Measurements from ENCODE around the gene RAD51B.
"Not testable (repeated sequence)": the region's sequence is repeated elsewhere in the genome, so short reads cannot be mapped to it uniquely, and the experiment has no call there.

The RAD51B gene

DNA sequence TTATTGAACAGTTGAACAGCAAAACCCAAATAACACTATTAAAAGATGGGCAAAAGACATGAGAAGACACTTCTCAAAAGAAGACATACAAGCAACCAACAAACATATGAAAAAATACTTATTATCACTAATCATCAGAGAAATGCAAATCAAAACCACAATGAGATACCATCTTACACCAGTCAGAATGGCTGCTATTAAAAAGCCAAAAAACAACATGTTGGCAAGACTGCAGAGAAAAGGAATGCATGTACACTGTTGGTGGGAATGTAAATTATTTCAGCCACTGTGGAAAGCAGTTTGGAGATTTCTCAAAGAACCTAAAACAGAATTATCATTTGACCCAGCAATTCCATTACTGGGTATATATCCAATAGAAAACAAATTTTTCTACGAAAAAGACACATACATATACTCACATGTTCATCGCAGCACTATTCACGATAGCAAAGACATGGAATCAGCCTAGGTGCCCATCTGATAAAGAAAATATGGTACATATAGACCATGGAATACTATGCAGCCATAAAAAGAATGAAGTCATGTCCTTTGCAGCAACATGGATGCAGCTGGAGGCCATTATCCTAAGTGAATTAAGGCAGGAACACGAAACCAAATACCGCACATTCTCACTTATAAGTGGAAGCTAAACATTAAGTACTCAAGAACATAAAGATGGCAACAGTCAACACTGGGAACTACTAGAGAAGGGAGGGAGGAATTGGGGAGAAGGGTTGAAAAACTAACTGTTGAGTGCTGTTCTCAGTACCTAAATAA is 367.1 kb downstream of the RAD51B start:
- not testable (repeated sequence) for DNase-seq

DNA sequence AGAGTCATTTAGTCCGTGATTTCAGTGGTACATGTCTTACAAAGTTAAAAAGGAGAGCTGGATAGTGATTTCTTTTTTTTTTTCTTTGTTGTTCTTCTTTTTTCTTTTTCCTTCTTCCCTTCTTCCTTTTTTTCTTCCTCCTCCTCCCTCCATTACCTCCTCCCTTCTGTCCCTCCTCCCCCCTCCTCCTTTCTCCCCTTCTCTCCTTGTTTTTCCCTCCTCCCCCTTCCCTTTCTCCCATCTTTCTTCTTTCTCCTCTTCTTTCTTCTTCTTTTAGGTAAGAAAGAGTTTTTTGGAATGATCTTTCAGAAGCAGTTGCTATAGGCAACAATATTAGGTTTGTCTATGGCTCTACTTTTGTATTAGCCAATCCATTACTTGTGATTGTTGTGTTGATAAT is 368.6 kb downstream of the RAD51B start:
- no peak for DNase-seq

GRCh38 chr14:68190032-68190431 is 370.5 kb downstream of the RAD51B start:
- DNase-seq = no peak

DNA sequence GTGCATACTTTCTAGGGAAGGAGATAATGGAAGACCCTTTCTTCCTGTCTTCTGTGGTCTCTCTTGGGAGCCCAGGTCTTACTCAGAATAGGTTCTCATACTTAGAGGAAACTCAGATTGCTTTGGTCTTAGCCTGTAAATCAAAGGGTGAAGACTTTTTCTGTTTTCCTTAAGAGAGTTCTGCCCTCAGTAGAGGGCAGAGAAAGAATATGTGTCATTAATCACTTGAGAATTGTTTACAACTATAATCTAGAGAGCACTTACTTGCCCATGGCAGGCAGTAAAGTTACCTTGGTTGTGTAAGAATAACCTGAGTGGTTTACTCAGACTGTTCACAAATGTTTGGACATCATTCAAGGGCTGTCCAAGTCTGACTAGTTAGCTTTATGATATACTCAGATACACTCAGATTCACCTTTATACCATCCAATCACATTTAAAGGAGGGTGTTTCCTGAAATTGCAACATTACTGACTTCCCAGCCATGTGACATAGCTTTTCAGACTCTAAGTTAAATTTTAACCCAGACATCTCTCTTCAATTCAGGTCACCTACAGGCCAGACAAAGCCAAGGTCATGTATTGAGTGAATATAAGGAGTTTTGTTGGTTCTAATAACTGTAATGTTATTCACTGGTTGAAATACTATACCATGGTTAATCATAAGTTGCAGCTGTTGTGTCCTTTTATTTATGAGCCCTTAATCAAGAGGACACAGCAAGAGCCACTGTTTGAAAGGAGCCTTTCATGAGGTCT is 372.2 kb downstream of the RAD51B start:
- no peak for DNase-seq

- no peak for DNase-seq
Measured at GRCh38 chr14:68192935-68193334, 373.4 kb downstream of the RAD51B start.

- DNase-seq = no peak
Measured at GRCh38 chr14:68193970-68194681, 374.5 kb downstream of the RAD51B start.

- no peak for DNase-seq
Measured at GRCh38 chr14:68195126-68195525, 375.5 kb downstream of the RAD51B start.

GRCh38 chr14:68198713-68199495 is 379.3 kb downstream of the RAD51B start:
- no peak for DNase-seq

- no peak for DNase-seq
Measured at GRCh38 chr14:68199554-68200151, 380.1 kb downstream of the RAD51B start.

- no peak for DNase-seq
Measured at GRCh38 chr14:68203871-68204270, 384.3 kb downstream of the RAD51B start.

DNA sequence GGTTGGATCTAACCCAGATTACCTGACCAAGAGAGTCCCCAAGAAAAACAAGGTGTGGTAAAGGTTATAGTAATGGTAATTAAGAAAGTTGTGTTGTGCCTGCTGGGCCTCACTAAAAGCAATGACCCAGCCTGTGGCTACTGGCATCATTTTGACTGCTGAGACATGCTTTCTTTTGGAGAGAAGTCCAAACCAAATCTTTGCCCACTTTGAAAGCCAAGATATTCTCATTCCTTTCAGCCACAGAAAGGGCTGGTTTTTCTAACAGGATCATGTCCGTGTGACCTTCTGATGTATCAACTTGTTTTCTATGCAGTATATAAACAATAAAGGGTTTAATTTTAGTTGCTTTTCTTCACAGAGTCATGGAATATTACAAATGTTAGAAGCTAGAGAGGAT is 388.6 kb downstream of the RAD51B start:
- DNase-seq = no peak

DNA sequence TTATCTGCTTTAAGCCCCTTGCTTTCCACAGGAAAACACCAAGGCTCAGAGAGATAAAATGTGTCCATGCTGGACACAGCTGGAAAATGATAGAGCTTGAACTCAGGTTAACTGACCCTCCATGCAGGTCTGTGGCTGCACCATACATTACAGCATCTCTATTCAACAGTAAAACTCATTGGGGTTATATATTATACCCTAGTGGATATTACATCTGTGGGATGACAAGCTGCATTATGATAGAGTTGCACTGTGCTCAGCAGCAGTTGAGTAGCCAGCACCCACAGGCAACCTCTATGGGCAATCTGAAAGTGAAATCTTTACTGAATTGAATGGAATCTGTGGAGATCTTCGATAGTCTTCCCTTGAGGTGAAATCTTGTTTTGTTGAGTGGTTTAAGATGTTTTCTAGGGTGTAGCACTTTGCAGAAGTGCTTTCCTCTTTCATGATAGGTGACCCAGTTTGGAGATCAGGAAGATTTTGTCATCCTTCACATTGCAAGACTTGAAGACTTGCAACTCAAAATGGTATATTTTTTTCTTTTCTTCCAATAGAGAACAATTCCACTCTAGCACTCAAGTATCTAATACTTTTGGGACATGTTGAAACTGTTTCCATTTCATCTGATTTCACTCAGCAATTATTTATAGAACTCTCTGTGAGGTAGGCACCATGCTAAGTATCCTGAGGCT is 389.2 kb downstream of the RAD51B start:
- no peak for DNase-seq

- DNase-seq = peak; percentile 7
Measured at GRCh38 chr14:68210729-68211299, 391.2 kb downstream of the RAD51B start.

DNA sequence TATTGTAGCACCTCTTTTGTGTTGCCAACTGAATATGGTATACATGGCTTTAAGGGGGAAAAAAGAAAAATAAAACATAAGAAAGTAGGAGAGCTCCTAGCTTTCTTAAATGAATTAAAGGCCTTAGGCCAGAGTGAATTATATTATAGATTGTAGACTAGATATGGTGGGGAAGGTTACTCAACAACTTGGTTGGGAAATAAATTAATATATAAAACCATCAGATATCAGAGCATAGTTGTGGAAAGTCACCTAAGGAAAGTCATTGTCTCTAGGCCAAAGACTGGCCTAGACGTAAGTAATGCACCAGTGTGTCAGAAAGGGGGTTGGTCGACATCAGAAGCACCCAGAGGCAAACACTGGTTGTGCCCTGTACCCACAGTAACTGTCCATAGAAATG is 391.8 kb downstream of the RAD51B start:
- no peak for DNase-seq

DNA sequence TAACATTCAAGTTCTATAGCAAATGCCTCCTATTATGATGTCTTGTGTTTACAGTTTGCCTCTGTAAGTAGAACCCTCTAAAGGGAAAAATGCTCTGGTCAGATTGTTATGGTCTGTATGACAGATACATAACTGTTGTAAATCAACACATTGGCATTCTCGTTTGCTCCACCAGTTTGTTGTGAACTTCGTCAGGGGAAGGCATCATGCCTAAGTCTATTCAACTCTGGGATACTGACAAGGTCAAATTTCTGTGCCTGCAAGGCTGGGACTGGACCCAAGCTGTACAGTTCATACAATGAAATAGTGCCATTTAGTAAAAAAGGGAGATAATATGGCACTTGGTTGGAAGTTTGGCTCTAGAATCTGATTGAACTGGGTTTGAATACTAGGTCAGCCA is 392.3 kb downstream of the RAD51B start:
- no peak for DNase-seq

DNA sequence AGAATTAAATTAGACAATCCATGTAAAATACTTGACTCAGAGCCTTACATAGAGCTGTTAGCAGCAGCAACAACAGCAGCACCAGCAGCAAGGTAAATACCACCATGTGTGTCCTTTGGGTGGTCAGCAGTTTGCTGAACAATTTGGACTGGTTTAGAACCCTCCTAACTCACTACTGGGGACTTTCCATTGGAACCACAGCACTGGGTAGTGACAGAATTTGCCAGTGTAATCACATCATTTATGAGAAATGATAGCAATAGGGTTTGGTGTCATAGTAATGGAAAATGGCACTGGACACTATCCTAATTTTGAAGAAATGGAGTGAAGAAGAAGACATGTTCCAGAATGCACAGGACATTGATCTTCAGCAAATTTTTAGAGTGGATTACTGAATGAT is 392.8 kb downstream of the RAD51B start:
- DNase-seq = no peak

- no peak for DNase-seq
Measured at GRCh38 chr14:68214431-68214830, 394.9 kb downstream of the RAD51B start.

- DNase-seq = peak; percentile 3
Measured at GRCh38 chr14:68215629-68216028, 396.1 kb downstream of the RAD51B start.

- no peak for DNase-seq
Measured at GRCh38 chr14:68216079-68216478, 396.5 kb downstream of the RAD51B start.

GRCh38 chr14:68216957-68217356 is 397.4 kb downstream of the RAD51B start:
- DNase-seq = no peak

DNA sequence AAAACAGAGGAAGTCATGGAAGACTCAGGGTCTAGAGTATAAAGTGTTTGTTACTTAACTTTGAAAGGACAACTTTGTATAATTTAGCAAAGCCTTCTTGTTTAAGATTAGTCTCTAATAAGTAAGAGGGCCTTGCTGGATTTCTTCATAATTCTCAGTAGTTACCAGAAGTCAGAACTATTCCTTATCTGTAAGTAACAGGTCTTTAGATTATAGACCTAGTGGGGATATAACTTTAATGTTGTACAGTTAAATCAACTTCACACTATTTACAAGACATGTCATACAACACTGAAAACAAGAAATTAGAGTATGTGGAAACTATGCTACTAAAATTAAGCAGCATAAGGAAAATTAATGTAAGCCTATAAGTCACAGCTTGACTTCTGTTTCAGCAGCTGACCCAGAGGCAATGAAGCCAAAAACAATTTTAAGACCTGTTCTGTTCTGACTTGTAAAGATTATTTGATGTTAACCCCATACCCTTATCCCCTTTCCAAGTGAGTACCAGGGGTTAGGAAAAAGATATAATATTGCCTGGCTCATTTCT is 398.3 kb downstream of the RAD51B start:
- no peak for DNase-seq
